Measurements from ENCODE around the gene UBE2D2.

The UBE2D2 gene

GRCh38 chr5:139676951-139677735 lies 116.0 kb downstream of the UBE2D2 start:
- DNase-seq (ENCODE audit: low read depth), result no peak
